Activated T-helper 2 cell treated with anti-CD3 and anti-CD28 coated beads, Interferon-gamma antibody, Interleukin-2, Interleukin-4, amounts not matched to agents 10 μg/mL and 5 μg/mL and 100 μg/mL, durations not matched to agents 14 hours and 24 hours and 36 hours (primary cell): Measurements from ENCODE around the gene TPRA1. TPM values are rescaled to one million over a fixed set of nuclear protein-coding genes. Genes with fewer than 3 reads are reported as not detected.

Experiments
- DNase-seq: peaks from one replicate; pipeline ENCODE4 v3.0.0; 2021; ENCODE audit warnings: low spot score
- H3K27ac Mint-ChIP-seq: one replicate; pipeline ENCODE4 v1.8.0; 2021; ENCODE audit warnings: mixed read lengths
- H3K27me3 Mint-ChIP-seq: one replicate; pipeline ENCODE4 v1.8.0; 2021; ENCODE audit warnings: low read depth, mixed read lengths
- H3K36me3 Mint-ChIP-seq: one replicate; pipeline ENCODE4 v1.8.0; 2021; ENCODE audit warnings: low read depth, mixed read lengths
- H3K4me1 Mint-ChIP-seq: one replicate; pipeline ENCODE4 v1.8.0; 2021; ENCODE audit warnings: low read depth, mixed read lengths
- H3K4me3 Mint-ChIP-seq: one replicate; pipeline ENCODE4 v1.8.0; 2021; ENCODE audit warnings: low read depth, mild to moderate bottlenecking, moderate library complexity, mixed read lengths
- H3K9me3 Mint-ChIP-seq: one replicate; pipeline ENCODE4 v1.8.0; 2021; ENCODE audit warnings: mixed read lengths
- intact Hi-C: fragments of 100-400 bp; cut with micrococcal nuclease; formaldehyde crosslinking; loops from one replicate; pipeline ENCODE4 v1.15.1; 2023
- total RNA-seq: library from RNA; stranded (reverse); gene quantifications from 2 replicates; pipeline ENCODE4 v1.2.3, GENCODE V29; 2022

Gene TPRA1
- total RNA-seq, 1 donor from 2014 or later, result 36.0 TPM

- H3K27me3 Mint-ChIP-seq, result peaks cover 16% of the 10 kb centered on the region
These were observed 45.3 kb downstream of the TPRA1 start for GRCh38 chr3:127545216-127545615.

GRCh38 chr3:127544803-127545201 lies 45.7 kb downstream of the TPRA1 start:
- peaks cover 10% of the 10 kb centered on the region for H3K4me1 Mint-ChIP-seq
- no peak overlapping the region for H3K4me3 Mint-ChIP-seq
- DNase-seq, result no peak
- H3K27me3 Mint-ChIP-seq, result peaks cover 15% of the 10 kb centered on the region
- no peaks in the 10 kb centered on the region for H3K36me3 Mint-ChIP-seq
- H3K27ac Mint-ChIP-seq, result no peak overlapping the region
- H3K9me3 Mint-ChIP-seq, result no peaks in the 10 kb centered on the region
- intact Hi-C loops, result loop anchor here (2.0 to 10.0 kb wide), 5 partner anchors 88 to 866 kb away; partner anchors contain the start of gene PLXNA1

More at GRCh38 chr3:127545216-127545615, 45.3 kb downstream of the TPRA1 start:
- Mint-ChIP-seq H3K9me3 (no peaks in the 10 kb centered on the region), H3K27ac (no peak overlapping the region), H3K4me3 (no peak overlapping the region), H3K36me3 (no peaks in the 10 kb centered on the region), H3K4me1 (peaks cover 10% of the 10 kb centered on the region)
- intact Hi-C loops, result loop anchor here (2.0 to 10.0 kb wide), 5 partner anchors 88 to 866 kb away; partner anchors contain the start of gene PLXNA1
- DNase-seq, result no peak

- Mint-ChIP-seq H3K9me3 (no peaks in the 10 kb centered on the region), H3K4me3 (no peak overlapping the region), H3K27me3 (peaks cover 15% of the 10 kb centered on the region), H3K36me3 (no peaks in the 10 kb centered on the region), H3K4me1 (peaks cover 10% of the 10 kb centered on the region), H3K27ac (no peak overlapping the region)
- intact Hi-C loops, result loop anchor here (2.0 to 10.0 kb wide), 3 partner anchors 169 to 865 kb away; no protein-coding TSS in a partner anchor
- peak; percentile 38 for DNase-seq
These were observed 46.2 kb downstream of the TPRA1 start for GRCh38 chr3:127544192-127544802.

GRCh38 chr3:127543441-127543840 lies 47.1 kb downstream of the TPRA1 start:
- no peak overlapping the region for H3K27ac Mint-ChIP-seq
- peaks cover 10% of the 10 kb centered on the region for H3K4me1 Mint-ChIP-seq
- H3K9me3 Mint-ChIP-seq, result no peaks in the 10 kb centered on the region
- H3K27me3 Mint-ChIP-seq, result peaks cover 15% of the 10 kb centered on the region
- no peak overlapping the region for H3K4me3 Mint-ChIP-seq
- no peaks in the 10 kb centered on the region for H3K36me3 Mint-ChIP-seq
- no peak for DNase-seq
- intact Hi-C loops, result loop anchor here (10.0 kb wide), 1 partner anchor 169 kb away; no protein-coding TSS in a partner anchor

- H3K4me3 Mint-ChIP-seq, result no peak overlapping the region
- H3K36me3 Mint-ChIP-seq, result no peaks in the 10 kb centered on the region
- H3K27ac Mint-ChIP-seq, result no peak overlapping the region
- peaks cover 5% of the 10 kb centered on the region for H3K4me1 Mint-ChIP-seq
- intact Hi-C loops, result loop anchor here (10.0 kb wide), 1 partner anchor 168 kb away; no protein-coding TSS in a partner anchor
- DNase-seq, result no peak
- H3K27me3 Mint-ChIP-seq, result peaks cover 15% of the 10 kb centered on the region
- H3K9me3 Mint-ChIP-seq, result no peaks in the 10 kb centered on the region
These were observed 48.0 kb downstream of the TPRA1 start for GRCh38 chr3:127542441-127542952.

- intact Hi-C loops, result loop anchor here (10.0 kb wide), 1 partner anchor 167 kb away; no protein-coding TSS in a partner anchor
- Mint-ChIP-seq H3K27me3 (peaks cover 11% of the 10 kb centered on the region), H3K36me3 (no peaks in the 10 kb centered on the region), H3K9me3 (no peaks in the 10 kb centered on the region), H3K27ac (no peak overlapping the region), H3K4me3 (no peak overlapping the region), H3K4me1 (no peaks in the 10 kb centered on the region)
- DNase-seq, result no peak
These were observed 49.2 kb downstream of the TPRA1 start for GRCh38 chr3:127541320-127541719.

GRCh38 chr3:127539366-127540060 lies 51.0 kb downstream of the TPRA1 start:
- Mint-ChIP-seq H3K27me3 (peaks cover 6% of the 10 kb centered on the region), H3K36me3 (no peaks in the 10 kb centered on the region), H3K27ac (no peak overlapping the region), H3K4me3 (no peak overlapping the region), H3K4me1 (no peaks in the 10 kb centered on the region), H3K9me3 (no peaks in the 10 kb centered on the region)
- no peak for DNase-seq
- intact Hi-C loops, result loop anchor here (10.0 kb wide), 1 partner anchor 165 kb away; no protein-coding TSS in a partner anchor

GRCh38 chr3:127538569-127538968 lies 52.0 kb downstream of the TPRA1 start:
- Mint-ChIP-seq H3K36me3 (no peaks in the 10 kb centered on the region), H3K9me3 (no peaks in the 10 kb centered on the region), H3K4me1 (no peaks in the 10 kb centered on the region), H3K4me3 (no peak overlapping the region), H3K27ac (no peak overlapping the region), H3K27me3 (peaks cover 6% of the 10 kb centered on the region)
- DNase-seq, result no peak
- intact Hi-C loops, result no loop called here

GRCh38 chr3:127536830-127537812 lies 53.4 kb downstream of the TPRA1 start:
- intact Hi-C loops, result no loop called here
- Mint-ChIP-seq H3K27ac (no peak overlapping the region), H3K27me3 (peaks cover 6% of the 10 kb centered on the region), H3K4me1 (no peaks in the 10 kb centered on the region), H3K36me3 (no peaks in the 10 kb centered on the region), H3K9me3 (no peaks in the 10 kb centered on the region), H3K4me3 (no peak overlapping the region)
- no peak for DNase-seq

GRCh38 chr3:127535901-127536829 lies 54.4 kb downstream of the TPRA1 start:
- Mint-ChIP-seq H3K27ac (no peak overlapping the region), H3K4me1 (no peaks in the 10 kb centered on the region), H3K9me3 (no peaks in the 10 kb centered on the region), H3K36me3 (no peaks in the 10 kb centered on the region), H3K4me3 (no peak overlapping the region), H3K27me3 (peaks cover 6% of the 10 kb centered on the region)
- intact Hi-C loops, result no loop called here
- no peak for DNase-seq

- DNase-seq, result no peak
- intact Hi-C loops, result no loop called here
- H3K4me3 Mint-ChIP-seq, result no peak overlapping the region
- H3K9me3 Mint-ChIP-seq, result no peaks in the 10 kb centered on the region
- H3K27ac Mint-ChIP-seq, result no peak overlapping the region
- no peaks in the 10 kb centered on the region for H3K36me3 Mint-ChIP-seq
- H3K27me3 Mint-ChIP-seq, result peaks cover 6% of the 10 kb centered on the region
- no peaks in the 10 kb centered on the region for H3K4me1 Mint-ChIP-seq
These were observed 55.3 kb downstream of the TPRA1 start for GRCh38 chr3:127535106-127535785.
